Activated CD8-positive, alpha-beta memory T cell treated with anti-CD3 and anti-CD28 coated beads, Interleukin-2, amount 50 U/mL, for 48 hours (primary cell): ENCODE data around the gene MARK4.

Experiments
- DNase-seq: peaks from one replicate; pipeline ENCODE4 v3.0.0-alpha.2; 2020

The MARK4 gene

GRCh38 chr19:45344621-45345505 lies 93.8 kb downstream of the MARK4 start:
- DNase-seq: no peak

GRCh38 chr19:45345506-45345860 lies 94.4 kb downstream of the MARK4 start:
- DNase-seq: no peak

DNA sequence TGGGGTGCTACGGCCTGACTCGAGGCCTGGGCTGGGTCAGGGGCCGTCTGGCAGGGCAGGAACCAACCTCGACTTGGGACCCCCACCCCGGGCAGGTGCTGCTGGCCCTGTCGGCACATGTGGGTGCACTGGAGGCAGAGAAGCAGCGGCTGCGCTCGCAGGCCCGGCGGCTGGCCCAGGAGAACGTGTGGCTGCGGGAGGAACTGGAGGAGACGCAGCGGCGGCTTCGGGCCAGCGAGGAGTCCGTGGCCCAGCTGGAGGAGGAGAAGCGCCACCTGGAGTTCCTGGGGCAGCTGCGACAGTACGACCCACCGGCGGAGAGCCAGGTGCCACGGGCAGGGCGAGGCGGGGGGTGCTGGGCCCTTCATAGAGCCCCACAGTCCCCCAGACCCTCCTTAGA lies 95.4 kb downstream of the MARK4 start:
- no peak for DNase-seq

- DNase-seq: no peak
Observed at GRCh38 chr19:45347570-45348366, 96.7 kb downstream of the MARK4 start.

GRCh38 chr19:45348367-45349125 lies 97.5 kb downstream of the MARK4 start:
- DNase-seq: no peak

GRCh38 chr19:45349126-45349415 lies 98.0 kb downstream of the MARK4 start:
- DNase-seq: no peak

- no peak for DNase-seq
Observed at GRCh38 chr19:45349430-45349941, 98.4 kb downstream of the MARK4 start.

GRCh38 chr19:45350477-45351058 lies 99.5 kb downstream of the MARK4 start:
- no peak for DNase-seq

DNA sequence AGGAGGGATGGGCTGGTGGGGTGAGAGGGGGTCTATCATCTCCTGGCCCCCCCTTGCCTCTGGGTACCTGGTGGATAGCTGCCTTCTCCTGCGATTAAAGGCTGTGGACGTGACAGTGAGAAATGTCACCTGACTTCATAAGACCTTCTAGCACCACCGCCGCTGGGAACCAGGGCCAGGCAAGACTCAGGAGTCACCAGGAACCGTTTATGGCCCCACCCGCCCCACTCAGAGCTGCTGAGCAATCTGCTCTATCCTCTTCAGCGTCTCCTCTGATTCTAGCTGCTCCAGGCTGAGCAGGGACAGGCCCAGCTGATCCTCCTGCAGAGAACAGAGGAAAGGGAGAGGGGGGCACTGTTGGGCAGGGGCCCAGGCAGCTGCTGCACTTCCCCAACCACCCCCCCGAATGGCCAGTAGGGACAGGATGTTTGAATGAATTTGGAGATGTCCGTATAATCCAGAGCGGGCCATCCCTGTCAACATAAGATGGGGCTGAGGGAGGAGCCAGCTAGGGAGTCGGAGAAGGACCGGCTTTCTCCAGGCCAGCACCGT lies 100.4 kb downstream of the MARK4 start:
- no peak for DNase-seq

DNA sequence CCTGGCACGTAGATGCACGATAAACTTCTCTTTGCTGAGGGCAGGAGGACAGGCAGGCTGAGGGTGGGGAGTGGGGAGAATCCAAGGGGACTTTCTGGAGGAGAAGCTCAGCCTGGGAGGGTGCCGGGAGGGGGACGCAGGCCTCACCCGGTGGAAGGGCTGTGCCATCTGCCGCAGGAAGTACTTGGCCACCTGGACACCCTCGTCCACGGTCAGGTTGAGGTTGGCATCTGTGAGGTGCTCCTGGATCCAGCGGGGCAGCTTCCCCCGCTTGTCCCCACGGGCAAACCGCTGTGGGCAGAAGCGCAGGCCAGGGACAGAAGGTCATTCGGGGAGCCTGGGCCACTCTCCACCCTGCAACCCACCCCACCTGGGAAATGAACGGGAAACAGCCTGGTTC lies 101.0 kb downstream of the MARK4 start:
- DNase-seq: no peak

DNA sequence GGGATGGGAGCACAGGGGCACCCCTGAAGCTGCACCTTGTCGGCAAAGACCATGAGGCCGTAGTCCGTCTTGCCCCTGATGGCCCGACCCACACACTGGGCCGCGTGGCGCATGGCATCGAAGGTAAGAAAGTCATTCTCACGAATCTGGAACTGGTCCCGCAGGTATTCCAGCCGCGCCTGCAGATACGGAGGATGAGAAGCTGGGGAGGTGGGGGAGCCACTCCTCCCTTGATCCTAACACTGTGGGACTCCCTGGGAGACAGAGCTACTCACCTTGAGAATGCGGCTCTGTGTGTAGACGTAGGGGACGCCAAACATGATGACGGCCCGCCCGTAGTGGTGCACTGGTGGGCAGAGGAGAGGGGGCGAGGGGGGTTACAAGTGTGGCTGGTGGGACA lies 101.4 kb downstream of the MARK4 start:
- no peak for DNase-seq

DNA sequence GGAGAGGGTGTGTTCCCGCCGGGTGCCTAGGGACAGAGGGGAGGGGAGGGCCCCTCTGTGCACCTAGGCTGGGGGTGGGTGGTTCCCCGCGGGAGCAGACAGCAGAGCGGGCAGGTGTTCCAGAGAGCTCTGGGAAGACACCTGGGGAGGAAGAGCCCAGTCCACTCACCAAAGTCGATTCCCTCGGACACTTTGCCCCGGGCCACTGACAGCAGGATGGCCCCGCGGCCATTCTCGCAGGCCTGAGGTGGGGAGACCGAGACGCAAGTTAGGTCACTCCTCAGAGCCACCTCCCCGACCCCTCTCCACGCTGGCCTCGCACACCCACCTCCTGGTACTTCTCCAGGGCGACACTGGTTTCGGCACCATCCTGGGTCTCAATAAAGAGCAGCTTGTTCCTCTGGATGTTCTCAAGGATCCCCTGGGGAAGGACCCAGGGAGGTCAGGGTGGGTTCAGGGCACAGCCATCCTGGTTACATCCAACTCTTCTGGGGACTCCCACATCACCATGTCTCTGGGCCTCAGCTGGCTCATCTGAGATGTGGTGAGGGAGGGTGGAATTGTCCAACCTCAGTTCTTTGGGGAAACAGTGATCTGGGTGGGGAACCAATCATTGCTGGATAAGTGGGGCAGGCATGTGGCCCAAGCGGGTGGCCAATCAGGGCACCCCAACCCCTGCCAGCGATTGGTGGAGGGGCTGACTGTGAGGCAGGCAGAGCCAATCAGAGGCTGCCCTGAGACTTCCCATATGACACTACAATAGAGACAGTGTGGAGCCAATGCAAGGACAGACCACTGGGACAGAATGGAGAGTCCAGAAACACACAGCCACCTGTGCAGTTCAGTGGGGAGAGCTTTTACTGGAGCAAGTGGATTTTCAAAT lies 102.1 kb downstream of the MARK4 start:
- DNase-seq: no peak

DNA sequence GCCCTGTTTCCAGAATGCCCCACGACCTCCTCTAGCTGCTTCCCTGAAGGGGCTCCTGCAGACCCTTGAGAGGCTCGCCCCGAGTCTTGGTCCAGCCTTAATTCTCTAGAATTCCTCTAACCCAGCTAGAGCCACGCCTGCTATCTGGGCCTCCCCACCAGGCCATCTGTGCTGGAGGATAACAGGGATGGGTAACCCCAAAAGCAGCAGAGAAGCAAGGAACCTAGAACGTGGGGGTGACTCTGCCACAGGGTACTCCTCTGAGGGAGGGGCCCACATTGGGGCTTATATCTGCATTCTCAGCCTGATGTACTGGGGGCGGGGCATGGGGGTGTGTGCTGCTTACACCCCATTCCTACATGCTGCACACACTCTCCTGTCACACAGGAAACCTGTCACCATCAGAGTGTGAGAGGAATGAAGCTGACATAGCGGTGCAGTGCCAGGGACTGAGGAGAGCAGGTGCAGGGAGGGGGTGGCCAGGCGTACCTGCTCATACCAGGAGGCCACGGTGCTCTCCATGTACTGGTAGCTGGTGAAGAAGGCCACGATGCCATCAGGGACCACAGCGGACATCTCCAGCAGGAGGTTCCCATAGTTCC lies 103.3 kb downstream of the MARK4 start:
- no peak for DNase-seq
